Activated CD4-positive, alpha-beta T cell treated with anti-CD3 and anti-CD28 coated beads, Interleukin-2, amount 10 ng/mL, durations not matched to agents 24 days and 14 days (primary cell): ENCODE measurements around the gene MGAT5B. TPM values are rescaled to one million over a fixed set of nuclear protein-coding genes. Genes with fewer than 3 reads are reported as not detected.

ENCODE experiments used
- DNase-seq: peaks from one replicate; pipeline ENCODE4 v3.0.0; 2022
- H3K27ac Mint-ChIP-seq: one replicate; pipeline ENCODE4 v1.8.0; 2022; ENCODE audit warnings: mild to moderate bottlenecking, mixed read lengths
- H3K27me3 Mint-ChIP-seq: one replicate; pipeline ENCODE4 v1.8.0; 2022; ENCODE audit warnings: mixed read lengths
- H3K36me3 Mint-ChIP-seq: one replicate; pipeline ENCODE4 v1.8.0; 2022; ENCODE audit warnings: low read depth, mild to moderate bottlenecking, mixed read lengths
- H3K4me1 Mint-ChIP-seq: one replicate; pipeline ENCODE4 v1.8.0; 2021; ENCODE audit warnings: mixed read lengths
- H3K4me3 Mint-ChIP-seq: one replicate; pipeline ENCODE4 v1.8.0; 2022; ENCODE audit warnings: mild to moderate bottlenecking, moderate library complexity, mixed read lengths
- H3K9me3 Mint-ChIP-seq: one replicate; pipeline ENCODE4 v1.8.0; 2021; ENCODE audit warnings: mixed read lengths
- intact Hi-C: fragments of 100-400 bp; cut with micrococcal nuclease; formaldehyde crosslinking; loops from one replicate; pipeline ENCODE4 v1.15.1; 2023
- total RNA-seq: library from RNA; stranded (reverse); gene quantifications from 2 replicates; pipeline ENCODE4 v1.2.3, GENCODE V29; 2022

MGAT5B gene
- total RNA-seq, 1 donor from 2014 or later = 0.51 TPM

DNA sequence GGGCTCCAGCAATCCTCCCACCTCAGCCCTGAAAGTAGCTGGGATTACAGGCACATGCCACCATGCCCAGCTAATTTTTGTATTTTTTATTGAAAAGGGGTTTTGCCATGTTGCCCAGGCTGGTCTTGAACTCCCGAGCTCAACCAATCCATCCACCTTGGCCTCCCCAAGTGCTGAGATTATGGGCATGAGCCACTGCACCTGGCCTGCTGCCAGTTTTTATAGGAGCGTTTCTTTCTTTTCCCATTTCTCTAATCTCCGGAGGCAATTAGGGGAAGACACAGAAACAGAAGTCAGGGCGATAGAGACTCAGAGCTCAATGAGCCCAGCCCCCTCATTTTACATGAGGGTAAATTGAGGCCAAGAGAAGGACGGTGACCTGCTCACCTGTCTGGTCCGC, 10.4 kb downstream of the MGAT5B start:
- intact Hi-C loops = no loop called here
- Mint-ChIP-seq H3K27ac (no peak overlapping the region), H3K4me1 (no peaks in the 10 kb centered on the region), H3K4me3 (no peak overlapping the region), H3K36me3 (peaks cover 7% of the 10 kb centered on the region), H3K27me3 (no peaks in the 10 kb centered on the region), H3K9me3 (peaks cover 6% of the 10 kb centered on the region)
- no peak for DNase-seq

GRCh38 chr17:76879254-76879653, 11.1 kb downstream of the MGAT5B start:
- Mint-ChIP-seq H3K36me3 (peaks cover 7% of the 10 kb centered on the region), H3K4me3 (no peak overlapping the region), H3K9me3 (peaks cover 3% of the 10 kb centered on the region), H3K27ac (no peak overlapping the region), H3K27me3 (no peaks in the 10 kb centered on the region), H3K4me1 (no peaks in the 10 kb centered on the region)
- intact Hi-C loops = no loop called here
- no peak for DNase-seq

GRCh38 chr17:76879691-76880090, 11.5 kb downstream of the MGAT5B start:
- H3K27me3 Mint-ChIP-seq = no peaks in the 10 kb centered on the region
- H3K4me1 Mint-ChIP-seq = no peaks in the 10 kb centered on the region
- peaks cover 3% of the 10 kb centered on the region for H3K9me3 Mint-ChIP-seq
- no peak overlapping the region for H3K4me3 Mint-ChIP-seq
- H3K36me3 Mint-ChIP-seq = peaks cover 7% of the 10 kb centered on the region
- H3K27ac Mint-ChIP-seq = no peak overlapping the region
- intact Hi-C loops = no loop called here
- no peak for DNase-seq

GRCh38 chr17:76880268-76880667, 12.1 kb downstream of the MGAT5B start:
- intact Hi-C loops = no loop called here
- peaks cover 3% of the 10 kb centered on the region for H3K9me3 Mint-ChIP-seq
- no peak overlapping the region for H3K27ac Mint-ChIP-seq
- H3K4me3 Mint-ChIP-seq = no peak overlapping the region
- H3K4me1 Mint-ChIP-seq = no peaks in the 10 kb centered on the region
- peaks cover 3% of the 10 kb centered on the region for H3K27me3 Mint-ChIP-seq
- peaks cover 5% of the 10 kb centered on the region for H3K36me3 Mint-ChIP-seq
- DNase-seq = no peak

GRCh38 chr17:76880971-76881370, 12.8 kb downstream of the MGAT5B start:
- Mint-ChIP-seq H3K27ac (no peak overlapping the region), H3K9me3 (no peaks in the 10 kb centered on the region), H3K36me3 (no peaks in the 10 kb centered on the region), H3K4me3 (no peak overlapping the region), H3K4me1 (no peaks in the 10 kb centered on the region), H3K27me3 (peaks cover 3% of the 10 kb centered on the region)
- intact Hi-C loops = no loop called here
- no peak for DNase-seq

GRCh38 chr17:76881408-76881807, 13.2 kb downstream of the MGAT5B start:
- Mint-ChIP-seq H3K4me3 (no peak overlapping the region), H3K36me3 (no peaks in the 10 kb centered on the region), H3K9me3 (no peaks in the 10 kb centered on the region), H3K4me1 (no peaks in the 10 kb centered on the region), H3K27me3 (peaks cover 3% of the 10 kb centered on the region), H3K27ac (no peak overlapping the region)
- intact Hi-C loops = no loop called here
- no peak for DNase-seq

DNA sequence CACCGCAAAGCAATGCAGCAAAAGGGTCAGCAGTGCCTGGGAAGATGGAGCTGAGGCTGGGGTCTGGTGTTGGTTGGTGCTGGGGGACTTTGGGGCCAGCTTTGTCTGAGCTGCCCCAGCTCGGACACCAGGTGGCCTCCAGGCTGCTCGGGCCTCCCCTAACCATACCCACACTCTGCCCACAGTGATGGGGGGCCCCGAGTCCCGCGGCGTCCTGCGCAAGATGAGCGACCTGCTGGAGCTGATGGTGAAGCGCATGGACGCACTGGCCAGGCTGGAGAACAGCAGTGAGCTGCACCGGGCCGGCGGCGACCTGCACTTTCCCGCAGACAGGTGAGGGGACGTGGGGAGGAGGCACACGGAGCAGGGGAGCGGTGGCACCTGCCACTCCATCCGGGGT, 13.8 kb downstream of the MGAT5B start:
- DNase-seq = no peak
- Mint-ChIP-seq H3K27ac (no peak overlapping the region), H3K36me3 (no peaks in the 10 kb centered on the region), H3K9me3 (no peaks in the 10 kb centered on the region), H3K27me3 (peaks cover 3% of the 10 kb centered on the region), H3K4me3 (no peak overlapping the region), H3K4me1 (no peaks in the 10 kb centered on the region)
- intact Hi-C loops = no loop called here

- H3K4me3 Mint-ChIP-seq = no peak overlapping the region
- no peaks in the 10 kb centered on the region for H3K36me3 Mint-ChIP-seq
- intact Hi-C loops = no loop called here
- DNase-seq = no peak
- no peak overlapping the region for H3K27ac Mint-ChIP-seq
- peaks cover 3% of the 10 kb centered on the region for H3K27me3 Mint-ChIP-seq
- no peaks in the 10 kb centered on the region for H3K4me1 Mint-ChIP-seq
- no peaks in the 10 kb centered on the region for H3K9me3 Mint-ChIP-seq
Observed at GRCh38 chr17:76883744-76884525, 15.7 kb downstream of the MGAT5B start.

DNA sequence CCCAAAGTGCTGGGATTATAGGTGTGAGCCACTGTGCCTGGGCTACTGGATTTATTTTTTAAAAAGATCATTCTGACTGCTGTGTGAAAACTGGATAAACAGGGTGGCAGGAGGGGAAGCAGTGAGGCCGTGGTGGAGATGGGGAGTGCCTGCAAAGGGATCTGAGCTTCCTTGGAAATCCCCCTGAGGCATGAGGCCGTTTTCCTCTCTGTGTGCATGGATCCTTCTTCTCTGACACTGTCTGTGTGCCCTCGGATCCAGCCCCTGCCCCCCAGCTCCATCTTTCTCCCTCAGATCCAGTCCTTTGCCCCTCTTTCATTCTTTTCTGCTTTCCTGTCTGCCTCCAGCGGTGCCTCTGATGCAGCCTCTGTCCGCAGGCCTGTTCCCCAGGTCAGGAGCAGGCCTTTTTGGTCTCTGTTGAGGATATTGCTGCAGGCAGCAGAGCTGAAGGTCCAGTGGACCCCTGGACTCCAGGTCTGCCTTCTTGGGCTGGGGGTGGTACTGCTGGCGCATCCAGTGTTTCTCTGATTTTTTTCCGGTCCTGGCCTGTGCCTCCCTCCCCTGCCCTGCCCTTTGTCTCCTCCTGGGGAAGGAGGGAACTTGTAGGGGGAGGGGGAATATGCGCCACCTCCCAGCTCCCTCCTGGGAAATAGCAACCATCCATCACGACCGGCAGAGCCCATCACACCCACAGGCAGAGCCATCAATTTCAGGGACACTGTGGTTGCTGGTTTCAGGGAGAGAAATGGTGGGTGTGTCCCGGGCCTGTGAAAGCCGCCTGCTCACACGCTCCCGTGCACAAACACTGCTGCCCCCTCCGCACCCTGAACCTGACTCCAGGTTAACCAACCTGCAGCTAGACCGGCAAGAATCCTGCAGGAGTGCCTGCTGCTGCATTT, 17.0 kb downstream of the MGAT5B start:
- Mint-ChIP-seq H3K4me1 (no peaks in the 10 kb centered on the region), H3K4me3 (no peak overlapping the region), H3K9me3 (no peaks in the 10 kb centered on the region), H3K27ac (no peak overlapping the region), H3K36me3 (no peaks in the 10 kb centered on the region), H3K27me3 (peaks cover 3% of the 10 kb centered on the region)
- intact Hi-C loops = no loop called here
- no peak for DNase-seq

- no peaks in the 10 kb centered on the region for H3K9me3 Mint-ChIP-seq
- H3K4me1 Mint-ChIP-seq = no peaks in the 10 kb centered on the region
- H3K36me3 Mint-ChIP-seq = no peaks in the 10 kb centered on the region
- no peak overlapping the region for H3K27ac Mint-ChIP-seq
- peaks cover 3% of the 10 kb centered on the region for H3K27me3 Mint-ChIP-seq
- intact Hi-C loops = no loop called here
- H3K4me3 Mint-ChIP-seq = no peak overlapping the region
- DNase-seq = no peak
Observed at GRCh38 chr17:76885894-76886290, 17.7 kb downstream of the MGAT5B start.

- intact Hi-C loops = no loop called here
- Mint-ChIP-seq H3K36me3 (no peaks in the 10 kb centered on the region), H3K27me3 (peaks cover 3% of the 10 kb centered on the region), H3K27ac (no peak overlapping the region), H3K9me3 (no peaks in the 10 kb centered on the region), H3K4me1 (no peaks in the 10 kb centered on the region), H3K4me3 (no peak overlapping the region)
- no peak for DNase-seq
Observed at GRCh38 chr17:76886395-76886794, 18.2 kb downstream of the MGAT5B start.

GRCh38 chr17:76887802-76888201, 19.6 kb downstream of the MGAT5B start:
- H3K9me3 Mint-ChIP-seq = no peaks in the 10 kb centered on the region
- H3K4me3 Mint-ChIP-seq = no peak overlapping the region
- intact Hi-C loops = no loop called here
- DNase-seq = no peak
- H3K27ac Mint-ChIP-seq = no peak overlapping the region
- peaks cover 3% of the 10 kb centered on the region for H3K27me3 Mint-ChIP-seq
- no peaks in the 10 kb centered on the region for H3K4me1 Mint-ChIP-seq
- no peaks in the 10 kb centered on the region for H3K36me3 Mint-ChIP-seq

DNA sequence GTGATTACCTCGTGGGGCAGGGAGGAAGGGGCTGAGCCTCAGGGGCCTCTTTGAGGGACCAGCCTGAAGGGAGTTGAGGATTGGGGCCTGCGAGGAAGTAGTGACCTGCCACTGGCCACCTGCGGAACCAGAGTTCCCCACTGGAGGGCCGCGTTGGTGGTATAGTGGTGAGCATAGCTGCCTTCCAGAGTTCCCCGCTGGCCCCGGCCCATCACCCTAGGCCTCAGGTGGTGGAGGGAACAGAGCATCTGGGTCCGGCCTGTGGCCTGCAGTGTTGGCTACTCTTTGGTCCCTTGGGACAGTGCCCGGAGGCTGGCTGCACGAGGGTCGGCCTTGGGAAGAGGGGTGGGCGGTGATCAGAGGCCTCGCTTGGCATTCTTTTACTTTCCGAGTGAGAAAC, 20.5 kb downstream of the MGAT5B start:
- Mint-ChIP-seq H3K4me3 (no peak overlapping the region), H3K9me3 (no peaks in the 10 kb centered on the region), H3K36me3 (no peaks in the 10 kb centered on the region), H3K27ac (no peak overlapping the region), H3K27me3 (peaks cover 3% of the 10 kb centered on the region), H3K4me1 (no peaks in the 10 kb centered on the region)
- no peak for DNase-seq
- intact Hi-C loops = no loop called here

- intact Hi-C loops = no loop called here
- H3K27me3 Mint-ChIP-seq = peaks cover 3% of the 10 kb centered on the region
- DNase-seq = no peak
- H3K27ac Mint-ChIP-seq = no peak overlapping the region
- H3K36me3 Mint-ChIP-seq = no peaks in the 10 kb centered on the region
- no peak overlapping the region for H3K4me3 Mint-ChIP-seq
- H3K9me3 Mint-ChIP-seq = no peaks in the 10 kb centered on the region
- no peaks in the 10 kb centered on the region for H3K4me1 Mint-ChIP-seq
Observed at GRCh38 chr17:76889323-76889722, 21.1 kb downstream of the MGAT5B start.
